Muscle layer of colon (tissue), 2 donors: ENCODE data around the gene NCS1.

Experiments used
- H3K27ac ChIP-seq: one replicate; pipeline ENCODE4 v1.7.0; 2013; ENCODE audit warnings: low read depth, mild to moderate bottlenecking, low read length, moderate library complexity
- H3K27me3 ChIP-seq, 2 donors: one replicate each; pipeline ENCODE4 v1.7.0; 2013; ENCODE audit warnings: low read length in 2 of 2, mild to moderate bottlenecking in 2 of 2; ENCODE audit not compliant: insufficient read depth in 2 of 2, control insufficient read depth in 1 of 2
- H3K36me3 ChIP-seq: one replicate; pipeline ENCODE4 v1.7.0; 2013; ENCODE audit warnings: mild to moderate bottlenecking, low read length; ENCODE audit not compliant: insufficient read depth
- H3K4me1 ChIP-seq: one replicate; pipeline ENCODE4 v1.7.0; 2013; ENCODE audit warnings: mild to moderate bottlenecking, low read length; ENCODE audit not compliant: insufficient read depth
- H3K4me3 ChIP-seq, 2 donors: one replicate each; pipeline ENCODE4 v1.7.0; 2013; ENCODE audit warnings: low read length in 2 of 2, low read depth in 1 of 2, mild to moderate bottlenecking in 1 of 2, moderate library complexity in 1 of 2
- H3K9ac ChIP-seq: one replicate; pipeline ENCODE4 v1.7.0; 2013; ENCODE audit warnings: low read length
- H3K9me3 ChIP-seq: one replicate; pipeline ENCODE4 v1.7.0; 2013; ENCODE audit warnings: mild to moderate bottlenecking, low read length
- donor health status: abdominal sarcoma.
- donor health status: Adenocarcinoma of cecum.

Gene NCS1

GRCh38 chr9:130172161-130172857 is at the start of gene NCS1:
NCS1 (plus strand) TSS chr9:130172404; CDS start chr9:130172664, 260 bp downstream.
- Histone ChIP-seq H3K27ac (peak within 1 kb of the TSS; percentile 92), H3K4me3 (peak within 1 kb of the TSS; percentile 73 to 92), H3K36me3 (no peaks in the 10 kb centered on the region), H3K9ac (peak within 1 kb of the TSS; percentile 97), H3K27me3 (no peaks in the 10 kb centered on the region), H3K9me3 (no peaks in the 10 kb centered on the region), H3K4me1 (peaks cover 43% of the 10 kb centered on the region)

- no peaks in the 10 kb centered on the region for H3K9me3 ChIP-seq
- no peak overlapping the region for H3K4me3 ChIP-seq
- peaks cover 24% of the 10 kb centered on the region for H3K36me3 ChIP-seq
- no peak overlapping the region for H3K9ac ChIP-seq
- no peaks in the 10 kb centered on the region for H3K27me3 ChIP-seq
- no peak overlapping the region for H3K27ac ChIP-seq
- H3K4me1 ChIP-seq: peaks cover 27% of the 10 kb centered on the region
Observed at GRCh38 chr9:130122456-130122855, 49.7 kb upstream of the NCS1 start.

GRCh38 chr9:130124085-130124860 is 47.9 kb upstream of the NCS1 start:
- Histone ChIP-seq H3K9me3 (no peaks in the 10 kb centered on the region), H3K4me3 (no peak overlapping the region), H3K27ac (no peak overlapping the region), H3K9ac (no peak overlapping the region), H3K36me3 (peaks cover 40% of the 10 kb centered on the region), H3K27me3 (no peaks in the 10 kb centered on the region), H3K4me1 (peaks cover 12% of the 10 kb centered on the region)

- Histone ChIP-seq H3K27ac (no peak overlapping the region), H3K36me3 (peaks cover 39% of the 10 kb centered on the region), H3K4me3 (no peak overlapping the region), H3K9ac (no peak overlapping the region), H3K4me1 (peaks cover 4% of the 10 kb centered on the region), H3K27me3 (no peaks in the 10 kb centered on the region), H3K9me3 (no peaks in the 10 kb centered on the region)
Observed at GRCh38 chr9:130126721-130127433, 45.3 kb upstream of the NCS1 start.

GRCh38 chr9:130128251-130128650 is 44.0 kb upstream of the NCS1 start:
- Histone ChIP-seq H3K4me1 (peaks cover 4% of the 10 kb centered on the region), H3K4me3 (no peak overlapping the region), H3K27ac (peak overlapping the region; percentile 10), H3K36me3 (peaks cover 30% of the 10 kb centered on the region), H3K9ac (no peak overlapping the region), H3K27me3 (no peaks in the 10 kb centered on the region), H3K9me3 (no peaks in the 10 kb centered on the region)

- Histone ChIP-seq H3K9ac (no peak overlapping the region), H3K27ac (peak overlapping the region; percentile 10), H3K9me3 (no peaks in the 10 kb centered on the region), H3K27me3 (no peaks in the 10 kb centered on the region), H3K4me1 (peaks cover 4% of the 10 kb centered on the region), H3K4me3 (no peak overlapping the region), H3K36me3 (peaks cover 30% of the 10 kb centered on the region)
Observed at GRCh38 chr9:130128733-130129431, 43.3 kb upstream of the NCS1 start.

- peaks cover 26% of the 10 kb centered on the region for H3K36me3 ChIP-seq
- no peak overlapping the region for H3K27ac ChIP-seq
- no peaks in the 10 kb centered on the region for H3K27me3 ChIP-seq
- peaks cover 4% of the 10 kb centered on the region for H3K4me1 ChIP-seq
- H3K9me3 ChIP-seq: no peaks in the 10 kb centered on the region
- H3K4me3 ChIP-seq: no peak overlapping the region
- no peak overlapping the region for H3K9ac ChIP-seq
Observed at GRCh38 chr9:130129432-130130061, 42.7 kb upstream of the NCS1 start.

- Histone ChIP-seq H3K9me3 (no peaks in the 10 kb centered on the region), H3K27me3 (no peaks in the 10 kb centered on the region), H3K9ac (no peak overlapping the region), H3K4me3 (no peak overlapping the region), H3K36me3 (peaks cover 37% of the 10 kb centered on the region), H3K27ac (no peak overlapping the region), H3K4me1 (peaks cover 6% of the 10 kb centered on the region)
Observed at GRCh38 chr9:130132746-130133145, 39.5 kb upstream of the NCS1 start.

GRCh38 chr9:130137081-130137640 is 35.0 kb upstream of the NCS1 start:
- H3K36me3 ChIP-seq: peaks cover 14% of the 10 kb centered on the region
- H3K27me3 ChIP-seq: no peaks in the 10 kb centered on the region
- H3K9ac ChIP-seq: no peak overlapping the region
- no peaks in the 10 kb centered on the region for H3K9me3 ChIP-seq
- no peak overlapping the region for H3K4me3 ChIP-seq
- H3K27ac ChIP-seq: peak overlapping the region; percentile 6
- peaks cover 37% of the 10 kb centered on the region for H3K4me1 ChIP-seq

GRCh38 chr9:130137641-130138081 is 34.5 kb upstream of the NCS1 start:
- Histone ChIP-seq H3K9me3 (no peaks in the 10 kb centered on the region), H3K36me3 (peaks cover 14% of the 10 kb centered on the region), H3K4me1 (peaks cover 37% of the 10 kb centered on the region), H3K9ac (no peak overlapping the region), H3K4me3 (no peak overlapping the region), H3K27me3 (no peaks in the 10 kb centered on the region), H3K27ac (peak overlapping the region; percentile 6)
